NCI-H82 (cell line): ENCODE data around the gene ZNF699.
"Not testable (repeated sequence)": the region's sequence is repeated elsewhere in the genome, so short reads cannot be mapped to it uniquely, and the experiment has no call there.

Experiments used
- DNase-seq: peaks from one replicate; lab custom pipeline; 2025; lab: John Stamatoyannopoulos, UW

The ZNF699 gene

GRCh38 chr19:9309139-9309973 lies at the start of gene ZNF699:
TSS of gene ZNF699 (minus strand) at chr19:9309838. CDS start at chr19:9305119, 4,719 bp downstream.
- DNase-seq, result peak; percentile 97

GRCh38 chr19:9354651-9355050 lies 45.0 kb upstream of the ZNF699 start:
- no peak for DNase-seq

GRCh38 chr19:9353011-9353410 lies 43.4 kb upstream of the ZNF699 start:
- no peak for DNase-seq

- no peak for DNase-seq
These were observed 42.9 kb upstream of the ZNF699 start for GRCh38 chr19:9352505-9352904.

GRCh38 chr19:9348671-9349070 lies 39.0 kb upstream of the ZNF699 start:
- DNase-seq, result no peak

- DNase-seq, result no peak
These were observed 38.6 kb upstream of the ZNF699 start for GRCh38 chr19:9348253-9348652.

GRCh38 chr19:9345005-9345404 lies 35.4 kb upstream of the ZNF699 start:
- DNase-seq, result no peak

- no peak for DNase-seq
These were observed 33.1 kb upstream of the ZNF699 start for GRCh38 chr19:9342610-9343304.

- no peak for DNase-seq
These were observed 20.4 kb upstream of the ZNF699 start for GRCh38 chr19:9329999-9330398.

GRCh38 chr19:9324584-9324962 lies 14.9 kb upstream of the ZNF699 start:
- no peak for DNase-seq

GRCh38 chr19:9323919-9324583 lies 14.4 kb upstream of the ZNF699 start, which contains the start of gene ZNF559:
TSS of gene ZNF559 (plus strand) at chr19:9324179. CDS start at chr19:9338550, 14,371 bp downstream.
- peak; percentile 93 for DNase-seq

GRCh38 chr19:9323557-9323918 lies 13.9 kb upstream of the ZNF699 start:
- DNase-seq, result peak; percentile 77

GRCh38 chr19:9322201-9322600 lies 12.6 kb upstream of the ZNF699 start:
- not testable (repeated sequence) for DNase-seq

- DNase-seq, result not testable (repeated sequence)
These were observed 12.1 kb upstream of the ZNF699 start for GRCh38 chr19:9321756-9322155.

- no peak for DNase-seq
These were observed 11.7 kb upstream of the ZNF699 start for GRCh38 chr19:9321338-9321737.

GRCh38 chr19:9313756-9314155 lies 4.1 kb upstream of the ZNF699 start:
- DNase-seq, result no peak

- peak; percentile 96 for DNase-seq
These were observed 372 bp upstream of the ZNF699 start for GRCh38 chr19:9309974-9310446.

- peak; percentile 26 for DNase-seq
These were observed 1.4 kb downstream of the ZNF699 start for GRCh38 chr19:9308091-9308770.

- no peak for DNase-seq
These were observed 3.2 kb downstream of the ZNF699 start for GRCh38 chr19:9306443-9306842.

- no peak for DNase-seq
These were observed 13.3 kb downstream of the ZNF699 start for GRCh38 chr19:9296336-9296735.

- DNase-seq, result no peak
These were observed 14.2 kb downstream of the ZNF699 start for GRCh38 chr19:9295411-9295849.
